IPS-NIHi11 (cell line): Measurements from ENCODE around the gene TAF6L.
"Not testable (repeated sequence)": the region's sequence is repeated elsewhere in the genome, so short reads cannot be mapped to it uniquely, and the experiment has no call there.

Experiments used
- DNase-seq: peaks from one replicate; pipeline ENCODE4 v3.0.0; 2012; ENCODE audit warnings: mixed read lengths, low spot score

TAF6L gene

GRCh38 chr11:62755086-62755615 is 16.0 kb upstream of the TAF6L start:
- no peak for DNase-seq

GRCh38 chr11:62757846-62758788 is 13.1 kb upstream of the TAF6L start:
- peak; percentile 31 for DNase-seq

- not testable (repeated sequence) for DNase-seq
Measured at GRCh38 chr11:62760867-62761227, 10.3 kb upstream of the TAF6L start.

GRCh38 chr11:62770778-62771143 is 435 bp upstream of the TAF6L start:
- peak; percentile 67 for DNase-seq

GRCh38 chr11:62774407-62774806 is 3.2 kb downstream of the TAF6L start:
- no peak for DNase-seq

GRCh38 chr11:62775646-62776045 is 4.5 kb downstream of the TAF6L start:
- DNase-seq: no peak

GRCh38 chr11:62777389-62777788 is 6.2 kb downstream of the TAF6L start:
- DNase-seq: no peak

GRCh38 chr11:62778441-62778840 is 7.2 kb downstream of the TAF6L start:
- no peak for DNase-seq

GRCh38 chr11:62782753-62783152 is 11.6 kb downstream of the TAF6L start:
- no peak for DNase-seq

GRCh38 chr11:62786318-62787004 is 15.3 kb downstream of the TAF6L start:
- DNase-seq: peak; percentile 92

- DNase-seq: peak; percentile 92
Measured at GRCh38 chr11:62787005-62787759, 16.0 kb downstream of the TAF6L start, which contains the start of gene TMEM179B. Gene TMEM179B (plus strand): TSS chr11:62787402. CDS start chr11:62787432, 30 bp downstream.

GRCh38 chr11:62788991-62789390 is 17.8 kb downstream of the TAF6L start:
- no peak for DNase-seq

- DNase-seq: no peak
Measured at GRCh38 chr11:62789576-62789975, 18.4 kb downstream of the TAF6L start.

GRCh38 chr11:62791501-62792201 is 20.5 kb downstream of the TAF6L start, which contains the start of gene TMEM223:
Gene TMEM223 (minus strand): TSS chr11:62792006. CDS start chr11:62791994, 12 bp downstream.
- DNase-seq: peak; percentile 93

GRCh38 chr11:62792202-62792575 is 21.0 kb downstream of the TAF6L start:
- peak; percentile 38 for DNase-seq

GRCh38 chr11:62794201-62794775 is 23.1 kb downstream of the TAF6L start:
- DNase-seq: no peak

GRCh38 chr11:62796281-62796680 is 25.1 kb downstream of the TAF6L start:
- DNase-seq: no peak

GRCh38 chr11:62799486-62799885 is 28.3 kb downstream of the TAF6L start:
- DNase-seq: no peak

GRCh38 chr11:62801071-62801470 is 29.9 kb downstream of the TAF6L start:
- DNase-seq: no peak

GRCh38 chr11:62804310-62805075 is 33.3 kb downstream of the TAF6L start:
- no peak for DNase-seq
